Measurements from ENCODE around the gene ALG8. TPM values are rescaled to one million over a fixed set of nuclear protein-coding genes. Genes with fewer than 3 reads are reported as not detected.

The ALG8 gene
- polyA plus RNA-seq, 3 donors = 15.6 to 41.7 (median 40.6) TPM

GRCh38 chr11:78166855-78167469, 27.5 kb upstream of the ALG8 start:
- Histone ChIP-seq H3K4me2 (replicated peaks; ENCODE audit: extremely low read depth, low read length, poor library complexity, severe bottlenecking) (no peak overlapping the region), H3K9ac (ENCODE audit: insufficient read depth, low read length, poor library complexity, severe bottlenecking) (no peak overlapping the region), H4K20me1 (ENCODE audit: insufficient read depth, low read length) (no peaks in the 10 kb centered on the region), H3K9me3 (replicated peaks in 1 of 2; ENCODE audit: control insufficient read depth in 1 of 2, insufficient read depth in 1 of 2, low read length in 2 of 2) (no peaks in the 10 kb centered on the region), H3K27me3 (ENCODE audit: control insufficient read depth in 2 of 2, insufficient read depth in 2 of 2, low read length in 2 of 2) (no peaks in the 10 kb centered on the region), H3K27ac (ENCODE audit: low read depth in 1 of 2, low read length in 2 of 2) (no peak overlapping the region), H3K4me1 (ENCODE audit: control insufficient read depth in 1 of 2, insufficient read depth in 2 of 2, low read length in 2 of 2) (no peaks in the 10 kb centered on the region), H3K79me2 (ENCODE audit: insufficient read depth, low read length) (no peaks in the 10 kb centered on the region), H3K36me3 (replicated peaks in 1 of 2; ENCODE audit: control insufficient read depth in 1 of 2, insufficient read depth in 2 of 2, low read length in 2 of 2) (peaks cover under 1 to 2% of the 10 kb centered on the region in 2 donors), H3K4me3 (replicated peaks in 1 of 3; ENCODE audit: low read depth in 2 of 3, low read length in 3 of 3) (no peak overlapping the region), H2AFZ (ENCODE audit: insufficient read depth, low read depth, low read length, poor library complexity, severe bottlenecking) (no peak overlapping the region)
- Mint-ChIP-seq H3K36me3 (peaks cover 6 to 7% of the 10 kb centered on the region in 2 donors), H3K27me3 (ENCODE audit: low read depth in 3 of 3) (peaks cover 3 to 8% (median 4%) of the 10 kb centered on the region in 3 donors), H3K4me3 (no peak overlapping the region), H3K27ac (peak overlapping the region in 1 of 7 donors; percentile 17), H3K9me3 (peaks cover 0 to 2% (median 0%) of the 10 kb centered on the region in 7 donors), H3K4me1 (no peaks in the 10 kb centered on the region)
- no peak for DNase-seq
- intact Hi-C loops (cut with micrococcal nuclease) = no loop called here
- no peak for TF ChIP-seq CTCF (IDR thresholded peaks at IDR 0.05)
- 100% methylated on average over 2 of the region's 6 CpGs for WGBS (ENCODE audit: insufficient coverage)

GRCh38 chr11:78164471-78164870, 25.0 kb upstream of the ALG8 start:
- Histone ChIP-seq H3K4me2 (replicated peaks; ENCODE audit: extremely low read depth, low read length, poor library complexity, severe bottlenecking) (no peak overlapping the region), H3K79me2 (ENCODE audit: insufficient read depth, low read length) (no peaks in the 10 kb centered on the region), H3K27me3 (ENCODE audit: control insufficient read depth in 2 of 2, insufficient read depth in 2 of 2, low read length in 2 of 2) (no peaks in the 10 kb centered on the region), H3K27ac (ENCODE audit: low read depth in 1 of 2, low read length in 2 of 2) (no peak overlapping the region), H3K9me3 (replicated peaks in 1 of 2; ENCODE audit: control insufficient read depth in 1 of 2, insufficient read depth in 1 of 2, low read length in 2 of 2) (no peaks in the 10 kb centered on the region), H3K4me1 (ENCODE audit: control insufficient read depth in 1 of 2, insufficient read depth in 2 of 2, low read length in 2 of 2) (no peaks in the 10 kb centered on the region), H3K9ac (ENCODE audit: insufficient read depth, low read length, poor library complexity, severe bottlenecking) (no peak overlapping the region), H4K20me1 (ENCODE audit: insufficient read depth, low read length) (no peaks in the 10 kb centered on the region), H3K36me3 (replicated peaks in 1 of 2; ENCODE audit: control insufficient read depth in 1 of 2, insufficient read depth in 2 of 2, low read length in 2 of 2) (no peaks in the 10 kb centered on the region), H3K4me3 (replicated peaks in 1 of 3; ENCODE audit: low read depth in 2 of 3, low read length in 3 of 3) (no peak overlapping the region), H2AFZ (ENCODE audit: insufficient read depth, low read depth, low read length, poor library complexity, severe bottlenecking) (no peak overlapping the region)
- intact Hi-C loops (cut with micrococcal nuclease) = no loop called here
- TF ChIP-seq CTCF (IDR thresholded peaks at IDR 0.05) = no peak
- H3K27me3 Mint-ChIP-seq (ENCODE audit: low read depth in 3 of 3) = peaks cover 4 to 8% (median 8%) of the 10 kb centered on the region in 3 donors
- no peaks in the 10 kb centered on the region for H3K36me3 Mint-ChIP-seq
- no peak overlapping the region for H3K4me3 Mint-ChIP-seq
- no peak for DNase-seq
- H3K9me3 Mint-ChIP-seq = peaks cover 0 to 2% (median 0%) of the 10 kb centered on the region in 7 donors
- no peak overlapping the region for H3K27ac Mint-ChIP-seq
- 100% methylated on average over 1 of the region's 2 CpGs for WGBS (ENCODE audit: insufficient coverage)
- no peaks in the 10 kb centered on the region for H3K4me1 Mint-ChIP-seq
